GM12878 (cell line): Measurements from ENCODE around the gene ANO8. TPM values are rescaled to one million over a fixed set of nuclear protein-coding genes. Genes with fewer than 3 reads are reported as not detected.

Source experiments
- ATAC-seq: fragments of 200-7000 bp; cut with Tn5 transposase; 3 replicates; pipeline ENCODE4 v1.9.1; 2020; ENCODE audit warnings: mild to moderate bottlenecking, moderate library complexity
- BruUV-seq: library from RNA; stranded (reverse); fragments of 400-500 nt; replicated peaks from 2 replicates; lab custom pipeline; 2021; lab: Mats Ljungman, UMichigan
- CTCF ChIA-PET: fragments of 300-600 bp; sonication (Branson Sonifier 250); formaldehyde crosslinking; extraction: SDS; loops from one replicate; lab custom pipeline; 2021; ENCODE audit warnings: inconsistent platforms; lab: Yijun Ruan, JAX
- POLR2A ChIA-PET: fragments of 350-600 bp; formaldehyde crosslinking; extraction: SDS; loops from one replicate; lab custom pipeline; 2021; ENCODE audit warnings: inconsistent platforms; lab: Charles Lee
- RAD21 ChIA-PET: fragments of 300-600 bp; sonication (Branson Sonifier 250); formaldehyde crosslinking; loops from one replicate; lab custom pipeline; 2023; ENCODE audit warnings: antibody characterized with exemption; ENCODE audit not compliant: unreplicated experiment; lab: Charles Lee
- SMC1A ChIA-PET: fragments of 300-600 bp; sonication (Branson Sonifier 250); formaldehyde crosslinking; loops from one replicate; lab custom pipeline; 2023; ENCODE audit not compliant: unreplicated experiment, uncharacterized antibody; lab: Charles Lee
- DNase-seq: peaks from one replicate; pipeline ENCODE4 v3.0.0-alpha.2; 2011; ENCODE audit warnings: low read depth, low spot score
- FAIRE-seq: peaks from 3 replicates; lab custom pipeline; 2011; peaks lifted over from hg19 to GRCh38; lab: Jason Lieb, UNC
- H2AFZ ChIP-seq: 2 replicates; pipeline ENCODE4 v1.6.0; 2011; ENCODE audit warnings: low read depth, low read length, control low read depth; ENCODE audit not compliant: control insufficient read depth
- H3K27ac ChIP-seq: 2 replicates; pipeline ENCODE4 v1.5.1; 2011; ENCODE audit warnings: control low read depth; ENCODE audit not compliant: control insufficient read depth, insufficient read depth
- H3K27me3 ChIP-seq, 2 experiments: replicated peaks in 1 of 2; 2 replicates each; pipeline versions ENCODE4 v1.6.0 to v1.6.1; 2011; ENCODE audit warnings: low read length in 1 of 2; ENCODE audit not compliant: control insufficient read depth in 2 of 2, insufficient read depth in 2 of 2
- H3K36me3 ChIP-seq, 2 experiments: 2 replicates each; pipeline ENCODE4 v1.5.1; 2011; ENCODE audit warnings: low read length in 1 of 2; ENCODE audit not compliant: control insufficient read depth in 2 of 2, insufficient read depth in 2 of 2
- H3K4me1 ChIP-seq: 2 replicates; pipeline ENCODE4 v1.6.1; 2011; ENCODE audit warnings: mild to moderate bottlenecking, low read length, moderate library complexity, mixed read lengths; ENCODE audit not compliant: control insufficient read depth, insufficient read depth
- H3K4me2 ChIP-seq: 2 replicates; pipeline ENCODE4 v1.6.0; 2011; ENCODE audit warnings: control low read depth; ENCODE audit not compliant: control insufficient read depth, insufficient read depth
- H3K4me3 ChIP-seq: fragments of 200-600 bp; sonication (generic); 2 replicates; pipeline ENCODE4 v1.5.1; 2016
- H3K79me2 ChIP-seq: 2 replicates; pipeline ENCODE4 v1.6.0; 2011; ENCODE audit warnings: low read length; ENCODE audit not compliant: control insufficient read depth, insufficient read depth
- H3K9ac ChIP-seq: 2 replicates; pipeline ENCODE4 v1.8.0; 2011; ENCODE audit warnings: low read length, control low read depth, mixed read lengths; ENCODE audit not compliant: control insufficient read depth, insufficient read depth
- H3K9me3 ChIP-seq: replicated peaks from 3 replicates; pipeline ENCODE4 v1.5.1; 2011; ENCODE audit warnings: mild to moderate bottlenecking, low read length; ENCODE audit not compliant: control insufficient read depth, insufficient read depth
- H4K20me1 ChIP-seq: 2 replicates; pipeline ENCODE4 v1.6.0; 2011; ENCODE audit not compliant: control insufficient read depth, insufficient read depth
- E2F4 ChIP-seq: IDR thresholded peaks from 2 replicates; pipeline ENCODE4 v1.6.1; 2012; ENCODE audit warnings: low read depth, low read length, improper control_type of control experiment
- TCF3 ChIP-seq: IDR thresholded peaks from 2 replicates; pipeline ENCODE4 v1.6.1; 2012; ENCODE audit warnings: low read depth, mild to moderate bottlenecking, low read length, borderline replicate concordance; ENCODE audit not compliant: insufficient read depth
- WGBS: methylation state at CpG from one replicate; pipeline ENCODE4 v1.1.6; 2016; ENCODE audit warnings: low lambda C conversion rate; ENCODE audit not compliant: insufficient replicate concordance, insufficient coverage; ENCODE audit errors: missing lambda C conversion rate; 5-methylcytosine and 5-hydroxymethylcytosine counted together
- in situ Hi-C: fragments of 300-500 bp; cut with MboI; formaldehyde crosslinking; loops from 9 replicates; pipeline ENCODE4 v1.14.3; 2018; ENCODE audit warnings: mixed read lengths
- intact Hi-C: fragments of 100-400 bp; cut with micrococcal nuclease; formaldehyde crosslinking; loops from one replicate; pipeline ENCODE4 v1.14.2; 2022; ENCODE audit not compliant: unreplicated experiment
- polyA plus RNA-seq, 11 experiments: library from polyadenylated mRNA; depleted of rRNA in 4 of 11; unstranded in 6 of 11; stranded (reverse) in 5 of 11; fragments of >200 nt; fragmentation: Nextera tagmentation in 4 of 11; fragmentation: Illumina TruSeq in 1 of 11; extraction: Ambion mirVana in 4 of 11; extraction: Trizol in 1 of 11; gene quantifications; 1 replicate in 1 of 11; 2 replicates in 10 of 11; pipeline versions ENCODE4 v1.2.1 to v1.2.3, GENCODE V29; 2011 to 2016; ENCODE audit warnings: inconsistent platforms in 2 of 11, missing spikeins in 2 of 11, low read depth in 1 of 11
- total RNA-seq, 4 experiments: library from RNA; depleted of rRNA in 3 of 4; stranded (reverse); fragments of >200 nt in 3 of 4; fragmentation: Illumina TruSeq in 1 of 4; extraction: Trizol in 1 of 4; gene quantifications; 2 replicates each; pipeline versions ENCODE4 v1.2.1 to v1.2.3, GENCODE V29; 2013 to 2021
- TF ChIP-seq, protein P1 (sequence below): fragments of 450-650 bp; IDR thresholded peaks from 2 replicates; pipeline ENCODE4 v1.6.1; 2017; ENCODE audit warnings: borderline replicate concordance

Gene ANO8
- total and polyA plus RNA-seq, 10 of the 15 experiments (the other 5 are each of a cell fraction or from before 2014, with no cell fraction given), result 0.04 to 6.7 (median 1.1) TPM

DNA sequence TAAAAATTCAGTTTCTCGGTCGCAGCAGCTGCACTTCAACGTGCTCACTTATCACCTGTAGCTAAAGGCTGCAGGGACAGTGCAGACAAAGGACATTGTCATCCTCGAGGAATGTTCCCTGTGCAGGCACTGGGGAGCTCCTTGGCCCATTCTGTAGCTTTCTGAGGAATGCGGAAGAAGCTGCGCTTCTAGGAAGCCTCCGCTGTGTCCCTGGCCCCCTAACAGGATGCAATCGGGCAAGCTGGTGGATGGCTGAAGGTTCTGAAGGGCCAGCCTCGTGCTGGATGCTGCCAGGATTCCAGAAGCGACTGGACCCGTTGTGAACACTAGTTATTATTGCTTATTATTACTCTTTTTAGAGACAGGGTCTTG, 8.1 kb downstream of the ANO8 start:
- ChIA-PET SMC1A (no interaction called here), RAD21 (no interaction called here), POLR2A (no interaction called here), CTCF (no interaction called here)
- Histone ChIP-seq H3K27ac (no peak overlapping the region), H3K4me1 (no peaks in the 10 kb centered on the region), H3K79me2 (no peaks in the 10 kb centered on the region), H3K27me3 (no peaks in the 10 kb centered on the region; a peak in 2 of 4 replicates), H4K20me1 (no peaks in the 10 kb centered on the region), H2AFZ (no peak overlapping the region), H3K9ac (no peak overlapping the region), H3K9me3 (no peaks in the 10 kb centered on the region), H3K4me3 (no peak overlapping the region), H3K36me3 (0 out of 4 replicates have a peak, but pooled peaks cover 0 to 2% of the 10 kb centered on the region in 2 experiments), H3K4me2 (no peak overlapping the region)
- DNase-seq (no peak), FAIRE-seq (no peak), ATAC-seq (no peak)
- WGBS, result 66% methylated on average over 11 of the region's 11 CpGs
- in situ Hi-C loops (no loop called here), intact Hi-C loops (no loop called here)
- TF ChIP-seq, protein P1, sequence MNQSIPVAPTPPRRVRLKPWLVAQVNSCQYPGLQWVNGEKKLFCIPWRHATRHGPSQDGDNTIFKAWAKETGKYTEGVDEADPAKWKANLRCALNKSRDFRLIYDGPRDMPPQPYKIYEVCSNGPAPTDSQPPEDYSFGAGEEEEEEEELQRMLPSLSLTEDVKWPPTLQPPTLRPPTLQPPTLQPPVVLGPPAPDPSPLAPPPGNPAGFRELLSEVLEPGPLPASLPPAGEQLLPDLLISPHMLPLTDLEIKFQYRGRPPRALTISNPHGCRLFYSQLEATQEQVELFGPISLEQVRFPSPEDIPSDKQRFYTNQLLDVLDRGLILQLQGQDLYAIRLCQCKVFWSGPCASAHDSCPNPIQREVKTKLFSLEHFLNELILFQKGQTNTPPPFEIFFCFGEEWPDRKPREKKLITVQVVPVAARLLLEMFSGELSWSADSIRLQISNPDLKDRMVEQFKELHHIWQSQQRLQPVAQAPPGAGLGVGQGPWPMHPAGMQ, result no peak
- TF ChIP-seq E2F4 (no peak), TCF3 (no peak)
- no TSS peak for BruUV-seq
